ENCODE data around the gene PITPNC1. TPM values are rescaled to one million over a fixed set of nuclear protein-coding genes. Genes with fewer than 3 reads are reported as not detected.

The PITPNC1 gene
- total and polyA plus RNA-seq, 8 donors: 9.7 to 21.9 (median 11.3) TPM

DNA sequence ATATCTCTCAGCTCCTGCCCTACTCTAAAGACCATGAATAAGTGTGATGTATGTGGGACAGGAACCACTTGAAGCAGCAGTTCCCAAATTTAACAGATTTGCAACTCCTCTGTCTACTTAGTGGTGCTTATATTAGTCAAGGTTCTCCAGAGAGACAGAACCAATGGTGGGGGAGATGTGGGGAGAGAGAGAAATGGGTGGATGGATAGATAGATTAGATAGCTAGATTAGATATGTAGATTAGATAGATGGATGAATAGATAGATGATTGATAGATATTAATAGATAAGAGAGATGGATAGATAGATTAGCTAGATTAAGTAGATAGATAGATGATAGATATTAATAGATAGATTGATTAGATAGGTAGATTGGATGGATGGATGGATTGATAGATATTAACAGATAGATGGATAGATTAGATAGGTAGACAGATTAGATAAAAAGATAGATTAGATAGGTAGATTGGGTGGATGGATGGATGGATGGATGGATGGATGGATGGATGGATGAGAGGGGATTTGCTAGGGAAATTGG, 186.7 kb downstream of the PITPNC1 start:
- H3K27me3 ChIP-seq: no peaks in the 10 kb centered on the region
- no peak overlapping the region for H3K4me3 ChIP-seq
- H3K36me3 ChIP-seq: no peaks in the 10 kb centered on the region
- no peak overlapping the region for H3K27ac ChIP-seq
- ATAC-seq: no peak
- no peaks in the 10 kb centered on the region for H3K4me1 ChIP-seq
- no peak for DNase-seq
- no peak for TF ChIP-seq CTCF (IDR thresholded peaks at IDR 0.05)
- H3K9me3 ChIP-seq: no peaks in the 10 kb centered on the region
- intact Hi-C loops (cut with DNase I): no loop called here

- intact Hi-C loops (cut with DNase I): no loop called here
- ATAC-seq: no peak
These were observed 188.0 kb downstream of the PITPNC1 start for GRCh38 chr17:67565068-67565467.

DNA sequence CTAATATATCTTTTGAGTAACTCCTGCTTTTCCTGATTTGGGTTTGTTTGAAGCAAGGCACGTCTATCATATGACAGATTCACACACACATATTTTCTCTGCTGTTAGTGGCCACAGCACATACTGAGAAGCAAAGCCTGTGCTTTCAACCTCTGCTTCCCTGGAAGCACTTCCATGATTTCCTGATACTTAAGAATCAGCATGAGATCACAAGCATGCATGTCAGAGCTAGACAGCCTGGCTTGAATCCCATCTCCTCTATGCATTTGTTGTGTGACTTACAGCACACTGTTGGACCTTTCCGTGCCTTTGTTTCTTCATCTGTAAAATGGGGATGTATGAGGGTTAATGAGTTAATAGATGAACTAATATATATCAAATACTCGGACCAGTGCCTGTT, 189.6 kb downstream of the PITPNC1 start:
- Histone ChIP-seq H3K4me3 (no peak overlapping the region), H3K27me3 (no peaks in the 10 kb centered on the region), H3K36me3 (no peaks in the 10 kb centered on the region), H3K27ac (no peak overlapping the region), H3K9me3 (no peaks in the 10 kb centered on the region), H3K4me1 (peaks cover 0 to 16% of the 10 kb centered on the region in 2 donors)
- intact Hi-C loops (cut with DNase I): no loop called here
- no peak for ATAC-seq
- no peak for TF ChIP-seq CTCF (IDR thresholded peaks at IDR 0.05)
- DNase-seq: no peak

More at GRCh38 chr17:67565068-67565467, 188.0 kb downstream of the PITPNC1 start:
- H3K9me3 ChIP-seq: no peaks in the 10 kb centered on the region
- no peaks in the 10 kb centered on the region for H3K36me3 ChIP-seq
- H3K4me1 ChIP-seq: peaks cover 0 to 11% of the 10 kb centered on the region in 2 donors
- no peaks in the 10 kb centered on the region for H3K27me3 ChIP-seq
- no peak overlapping the region for H3K4me3 ChIP-seq
- no peak for DNase-seq
- no peak overlapping the region for H3K27ac ChIP-seq
- TF ChIP-seq CTCF (IDR thresholded peaks at IDR 0.05): no peak

DNA sequence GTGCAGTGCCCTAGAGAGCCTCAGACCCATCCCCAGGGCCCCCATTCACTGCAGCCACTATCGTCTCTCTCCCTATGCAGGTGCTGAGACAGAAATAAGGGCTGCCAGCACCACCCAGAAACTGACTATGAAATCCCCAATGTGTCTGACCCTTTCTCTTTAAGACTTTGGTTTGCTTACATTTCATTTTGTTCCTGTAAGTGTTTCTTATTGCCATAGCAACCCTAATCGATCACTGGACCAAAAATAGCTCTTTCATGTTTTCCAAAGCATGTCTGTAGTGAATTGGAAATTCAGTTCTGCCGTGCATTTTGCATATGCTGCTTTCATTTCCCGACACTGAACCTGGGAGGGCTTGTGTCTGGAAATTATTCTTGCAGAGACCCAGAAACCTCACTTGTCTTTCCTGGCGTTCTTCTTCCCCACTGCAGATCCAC, 192.0 kb downstream of the PITPNC1 start:
- intact Hi-C loops (cut with DNase I): no loop called here
- no peak overlapping the region for H3K27ac ChIP-seq
- no peak for ATAC-seq
- no peaks in the 10 kb centered on the region for H3K36me3 ChIP-seq
- no peak for TF ChIP-seq CTCF (IDR thresholded peaks at IDR 0.05)
- peaks cover 0 to 16% of the 10 kb centered on the region in 2 donors for H3K4me1 ChIP-seq
- H3K27me3 ChIP-seq: no peaks in the 10 kb centered on the region
- no peaks in the 10 kb centered on the region for H3K9me3 ChIP-seq
- DNase-seq: no peak
- no peak overlapping the region for H3K4me3 ChIP-seq

GRCh38 chr17:67569873-67570272, 192.8 kb downstream of the PITPNC1 start:
- TF ChIP-seq CTCF (IDR thresholded peaks at IDR 0.05): no peak
- intact Hi-C loops (cut with DNase I): no loop called here

More at GRCh38 chr17:67569873-67570272, 192.8 kb downstream of the PITPNC1 start:
- Histone ChIP-seq H3K9me3 (no peaks in the 10 kb centered on the region), H3K36me3 (no peaks in the 10 kb centered on the region), H3K27me3 (no peaks in the 10 kb centered on the region), H3K27ac (no peak overlapping the region), H3K4me1 (peaks cover 0 to 16% of the 10 kb centered on the region in 2 donors), H3K4me3 (no peak overlapping the region)
- ATAC-seq: peak; percentile 31
- no peak for DNase-seq
